ENCODE measurements around the gene CPZ.

The CPZ gene

GRCh38 chr4:8597791-8598190 lies 5.2 kb downstream of the CPZ start:
- H3K4me3 ChIP-seq (ENCODE audit: low read depth, low read length) = no peak overlapping the region
- no peak for DNase-seq
- no peak for TF ChIP-seq CTCF (IDR thresholded peaks at IDR 0.05; ENCODE audit: low read depth, low read length)
- H3K9me3 ChIP-seq = no peaks in the 10 kb centered on the region
- peaks cover 11% of the 10 kb centered on the region for H3K27me3 ChIP-seq
- no peaks in the 10 kb centered on the region; the same call in none of the 2 replicates for H3K4me1 ChIP-seq
- H3K36me3 ChIP-seq = no peaks in the 10 kb centered on the region

GRCh38 chr4:8598391-8599090 lies 6.0 kb downstream of the CPZ start:
- H3K4me1 ChIP-seq = no peaks in the 10 kb centered on the region; the same call in none of the 2 replicates
- no peaks in the 10 kb centered on the region for H3K36me3 ChIP-seq
- no peak overlapping the region for H3K4me3 ChIP-seq (ENCODE audit: low read depth, low read length)
- no peak for TF ChIP-seq CTCF (IDR thresholded peaks at IDR 0.05; ENCODE audit: low read depth, low read length)
- no peak for DNase-seq
- no peaks in the 10 kb centered on the region for H3K9me3 ChIP-seq
- peaks cover 3% of the 10 kb centered on the region for H3K27me3 ChIP-seq

- no peak for DNase-seq
- Histone ChIP-seq H3K9me3 (no peaks in the 10 kb centered on the region), H3K4me1 (no peaks in the 10 kb centered on the region; the same call in none of the 2 replicates), H3K4me3 (ENCODE audit: low read depth, low read length) (no peak overlapping the region), H3K27me3 (no peaks in the 10 kb centered on the region; the same call in 1 of the 2 replicates), H3K36me3 (no peaks in the 10 kb centered on the region)
- no peak for TF ChIP-seq CTCF (IDR thresholded peaks at IDR 0.05; ENCODE audit: low read depth, low read length)
Observed at GRCh38 chr4:8599091-8599460, 6.5 kb downstream of the CPZ start.

GRCh38 chr4:8599657-8600056 lies 7.1 kb downstream of the CPZ start:
- H3K4me3 ChIP-seq (ENCODE audit: low read depth, low read length) = no peak overlapping the region
- H3K36me3 ChIP-seq = no peaks in the 10 kb centered on the region
- TF ChIP-seq CTCF (IDR thresholded peaks at IDR 0.05; ENCODE audit: low read depth, low read length) = no peak
- H3K4me1 ChIP-seq = no peaks in the 10 kb centered on the region; the same call in none of the 2 replicates
- no peaks in the 10 kb centered on the region; the same call in 1 of the 2 replicates for H3K27me3 ChIP-seq
- H3K9me3 ChIP-seq = no peaks in the 10 kb centered on the region
- DNase-seq = no peak

GRCh38 chr4:8600266-8600665 lies 7.7 kb downstream of the CPZ start:
- no peak for TF ChIP-seq CTCF (IDR thresholded peaks at IDR 0.05; ENCODE audit: low read depth, low read length)
- no peaks in the 10 kb centered on the region; the same call in 1 of the 2 replicates for H3K27me3 ChIP-seq
- H3K36me3 ChIP-seq = no peaks in the 10 kb centered on the region
- no peaks in the 10 kb centered on the region for H3K9me3 ChIP-seq
- DNase-seq = no peak
- no peaks in the 10 kb centered on the region; the same call in none of the 2 replicates for H3K4me1 ChIP-seq
- H3K4me3 ChIP-seq (ENCODE audit: low read depth, low read length) = no peak overlapping the region

GRCh38 chr4:8600686-8601085 lies 8.1 kb downstream of the CPZ start:
- H3K9me3 ChIP-seq = no peaks in the 10 kb centered on the region
- no peaks in the 10 kb centered on the region for H3K36me3 ChIP-seq
- TF ChIP-seq CTCF (IDR thresholded peaks at IDR 0.05; ENCODE audit: low read depth, low read length) = no peak
- H3K27me3 ChIP-seq = no peaks in the 10 kb centered on the region; the same call in 1 of the 2 replicates
- H3K4me1 ChIP-seq = no peaks in the 10 kb centered on the region; the same call in 1 of the 2 replicates
- DNase-seq = no peak
- no peak overlapping the region for H3K4me3 ChIP-seq (ENCODE audit: low read depth, low read length)

Measured in BE2C (cell line).